ENCODE measurements around the gene ST3GAL4.
"Not testable (repeated sequence)": the region's sequence is repeated elsewhere in the genome, so short reads cannot be mapped to it uniquely, and the experiment has no call there.

Gene ST3GAL4

DNA sequence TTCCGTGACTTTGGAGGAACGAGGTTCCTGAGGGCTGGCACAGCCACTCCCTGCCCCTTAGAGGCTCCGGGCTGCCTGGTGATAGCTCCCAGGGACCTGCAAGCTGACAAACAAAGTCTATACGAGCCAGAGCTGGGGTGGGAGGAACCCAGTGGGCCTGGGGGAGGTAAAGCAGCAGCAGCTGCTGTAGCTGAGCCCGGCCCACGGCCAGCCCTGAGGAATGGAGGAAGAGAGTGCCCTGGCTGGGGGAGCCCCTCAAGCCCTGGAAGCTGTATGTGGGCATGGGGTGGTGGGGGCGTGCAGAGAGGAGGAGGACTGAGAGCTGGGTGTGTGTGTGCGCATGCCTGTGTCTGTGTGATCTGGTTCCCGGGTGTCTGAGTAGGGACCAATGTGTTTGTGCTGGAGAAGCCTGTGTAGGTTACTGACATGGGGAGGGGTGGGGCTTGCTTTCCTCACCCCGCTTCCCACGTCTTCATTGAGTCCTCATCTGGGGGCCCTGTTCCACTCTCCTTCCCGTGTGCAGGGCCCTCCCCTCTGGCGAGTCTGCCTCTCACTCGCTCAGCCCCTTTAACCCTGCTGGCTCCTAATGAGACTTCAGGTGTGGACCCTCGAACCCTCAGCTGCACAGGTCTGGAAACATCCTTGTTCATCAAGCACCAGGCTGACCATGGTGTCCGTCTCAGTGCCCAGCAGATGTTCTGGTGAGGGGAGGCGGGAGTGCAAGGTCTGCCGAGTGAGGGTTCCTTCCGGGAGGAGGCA is 10.8 kb downstream of the ST3GAL4 start:
- DNase-seq, result no peak

DNA sequence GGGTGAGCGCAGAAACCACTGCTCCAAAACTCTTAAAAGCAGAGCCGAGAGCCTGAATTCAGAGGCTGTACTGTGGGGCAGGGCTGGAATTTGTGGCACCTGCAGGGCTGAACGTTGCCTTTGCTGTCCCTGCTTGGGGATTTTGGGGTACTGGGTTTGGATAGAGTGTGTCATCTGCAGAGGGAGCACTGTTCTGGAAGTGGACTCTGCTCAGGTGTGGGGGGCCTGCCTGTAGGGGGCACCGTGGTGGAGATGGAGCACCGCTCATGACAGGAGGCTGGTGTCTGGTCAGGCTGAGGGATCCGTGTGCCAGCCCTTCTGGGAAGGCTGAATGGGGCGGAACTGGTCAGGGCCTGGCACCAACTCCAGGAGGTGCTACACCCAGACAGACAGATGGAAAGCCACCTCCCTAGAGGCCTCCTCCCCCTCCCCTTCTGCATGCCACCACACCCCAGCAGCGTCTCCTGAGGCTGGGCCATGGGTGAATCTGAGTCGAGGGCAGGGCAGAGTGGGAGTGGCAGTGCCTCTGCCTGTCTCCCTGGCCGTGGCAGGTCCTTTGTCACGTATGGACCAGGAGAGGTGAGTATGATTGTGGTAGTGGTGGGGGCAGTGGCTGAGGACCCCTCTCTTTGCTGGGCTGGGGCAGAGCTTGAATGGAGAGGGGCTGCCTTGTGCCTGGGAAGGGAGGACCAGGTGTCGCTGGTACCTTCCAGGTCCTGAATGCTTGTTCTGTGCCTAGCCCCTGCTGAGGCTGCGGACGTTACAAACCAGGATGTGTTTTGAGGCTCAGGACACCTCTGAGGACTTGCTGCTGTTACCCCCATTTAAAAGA is 11.6 kb downstream of the ST3GAL4 start:
- DNase-seq, result not testable (repeated sequence)

DNA sequence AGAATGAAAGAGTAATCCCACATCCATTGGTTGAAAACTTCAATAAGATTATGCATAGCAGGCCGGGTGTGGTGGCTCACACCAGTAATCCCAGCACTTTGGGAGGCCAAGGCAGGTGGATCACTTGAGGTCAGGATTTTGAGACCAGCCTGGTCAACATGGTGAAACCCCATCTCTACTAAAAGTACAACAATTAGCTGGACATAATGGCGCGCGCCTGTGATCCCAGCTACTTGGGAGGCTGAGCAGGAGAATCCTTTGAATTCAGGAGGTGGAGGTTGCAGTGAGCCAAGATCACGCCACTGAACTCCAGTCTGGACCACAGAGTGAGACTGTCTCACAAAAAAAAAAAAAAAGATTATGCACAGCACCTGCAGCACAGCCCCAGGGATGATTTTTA is 12.3 kb downstream of the ST3GAL4 start:
- DNase-seq, result not testable (repeated sequence)

DNA sequence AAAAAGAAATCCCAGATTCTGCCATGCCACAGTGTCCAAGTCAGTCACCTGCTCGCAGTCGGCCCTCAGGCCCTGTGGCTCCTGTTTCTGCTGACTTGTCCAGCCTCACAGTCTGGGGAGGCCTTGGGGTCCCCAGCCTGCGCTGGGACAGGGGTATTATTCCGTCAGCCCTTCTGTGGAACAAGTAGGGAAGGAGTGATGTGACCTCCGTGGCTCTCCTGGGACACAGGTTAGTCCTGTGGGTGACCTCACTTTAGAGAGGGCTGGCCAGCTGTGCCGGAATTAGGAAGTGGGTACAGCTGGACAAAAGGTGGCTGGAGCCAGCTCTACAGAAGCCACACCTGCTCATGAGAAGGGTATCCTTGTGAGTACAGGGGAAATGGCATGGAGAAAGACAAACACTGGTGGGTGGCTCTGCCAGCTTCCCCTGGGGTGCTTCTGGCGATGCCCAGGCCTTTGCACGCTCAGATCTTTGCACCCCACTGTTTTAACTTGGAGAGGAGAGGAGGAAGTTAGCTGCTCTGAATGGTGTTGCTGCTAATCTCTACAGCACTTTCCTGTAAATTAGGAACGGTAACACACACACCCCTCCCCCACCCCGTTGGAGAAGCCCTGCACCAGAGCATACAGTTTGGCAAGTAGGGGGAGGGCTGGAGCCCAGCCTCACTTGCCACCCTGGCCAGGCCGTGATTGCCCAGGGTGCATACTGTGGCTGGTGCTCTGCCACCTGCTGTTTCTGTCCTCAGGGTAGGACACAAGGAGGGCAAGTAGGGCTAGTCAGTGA is 13.0 kb downstream of the ST3GAL4 start:
- not testable (repeated sequence) for DNase-seq

DNA sequence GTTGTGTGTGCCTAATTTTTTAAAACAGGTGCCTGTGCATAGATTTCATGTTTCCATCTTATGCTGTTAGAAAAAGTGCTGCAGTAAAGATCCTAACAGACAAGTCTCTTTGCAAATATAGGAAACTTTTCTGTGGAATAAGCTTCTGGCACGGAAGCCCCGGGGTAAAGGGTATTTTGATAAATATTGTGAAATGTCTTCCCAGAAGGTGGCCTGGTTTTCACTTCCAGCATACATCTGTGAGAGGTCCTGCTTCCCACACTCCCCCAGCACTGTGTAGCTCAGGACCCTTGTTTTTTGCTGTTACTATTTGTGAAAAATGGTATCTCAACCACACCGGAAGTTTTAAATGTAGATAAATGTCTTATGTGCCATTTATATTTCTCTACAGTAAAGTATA is 14.5 kb downstream of the ST3GAL4 start:
- no peak for DNase-seq

DNA sequence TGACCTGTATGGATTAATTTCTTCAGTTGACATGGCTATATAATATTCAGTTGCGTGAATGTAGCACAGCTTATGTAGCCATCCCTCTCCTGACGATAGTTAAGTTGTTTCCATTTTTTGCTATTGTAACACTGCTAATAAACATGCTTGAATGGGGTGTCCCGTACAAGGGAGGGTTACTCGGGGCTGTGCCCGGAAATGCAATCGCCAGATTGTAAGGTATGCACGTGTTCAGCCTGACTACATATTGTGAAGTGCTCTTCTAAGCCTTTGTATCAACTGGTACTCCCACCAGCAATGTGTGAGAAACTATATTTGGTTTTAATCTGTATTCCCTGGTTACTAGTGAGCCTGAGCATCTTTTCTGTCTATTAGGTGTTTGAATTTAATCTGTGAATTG is 16.1 kb downstream of the ST3GAL4 start:
- DNase-seq, result no peak

DNA sequence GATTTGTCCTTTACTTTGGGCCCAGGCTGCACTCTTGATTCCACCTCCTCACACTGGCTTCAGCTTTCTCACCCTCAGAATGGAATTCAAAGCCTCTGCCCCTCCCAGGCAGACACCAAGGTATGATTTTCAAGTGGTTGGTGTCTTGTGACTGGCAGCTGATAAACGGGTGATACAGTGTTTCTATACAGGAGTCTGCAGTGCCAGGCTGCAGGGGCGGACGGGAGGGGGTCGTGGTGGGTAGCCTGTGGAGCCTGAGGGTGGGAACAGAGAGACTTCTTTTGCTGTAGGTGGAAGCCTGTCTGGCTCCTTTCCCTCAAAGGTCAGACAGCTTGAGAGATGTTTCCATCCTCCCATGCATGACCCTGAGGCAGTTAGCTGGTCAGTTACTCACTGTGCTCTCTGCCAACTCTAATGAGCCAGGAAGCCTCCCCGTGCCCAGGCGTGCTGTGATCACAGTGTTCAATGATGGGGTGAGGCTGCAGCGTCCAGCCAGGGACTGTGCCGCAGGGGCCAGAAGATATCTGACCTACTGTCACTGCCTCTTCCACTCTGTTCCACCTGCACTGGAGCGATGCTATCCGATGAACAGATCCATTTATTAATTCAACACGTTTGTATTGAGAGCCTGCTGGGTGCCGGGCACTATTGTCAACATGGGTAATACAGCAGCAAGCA is 18.0 kb downstream of the ST3GAL4 start:
- not testable (repeated sequence) for DNase-seq

DNA sequence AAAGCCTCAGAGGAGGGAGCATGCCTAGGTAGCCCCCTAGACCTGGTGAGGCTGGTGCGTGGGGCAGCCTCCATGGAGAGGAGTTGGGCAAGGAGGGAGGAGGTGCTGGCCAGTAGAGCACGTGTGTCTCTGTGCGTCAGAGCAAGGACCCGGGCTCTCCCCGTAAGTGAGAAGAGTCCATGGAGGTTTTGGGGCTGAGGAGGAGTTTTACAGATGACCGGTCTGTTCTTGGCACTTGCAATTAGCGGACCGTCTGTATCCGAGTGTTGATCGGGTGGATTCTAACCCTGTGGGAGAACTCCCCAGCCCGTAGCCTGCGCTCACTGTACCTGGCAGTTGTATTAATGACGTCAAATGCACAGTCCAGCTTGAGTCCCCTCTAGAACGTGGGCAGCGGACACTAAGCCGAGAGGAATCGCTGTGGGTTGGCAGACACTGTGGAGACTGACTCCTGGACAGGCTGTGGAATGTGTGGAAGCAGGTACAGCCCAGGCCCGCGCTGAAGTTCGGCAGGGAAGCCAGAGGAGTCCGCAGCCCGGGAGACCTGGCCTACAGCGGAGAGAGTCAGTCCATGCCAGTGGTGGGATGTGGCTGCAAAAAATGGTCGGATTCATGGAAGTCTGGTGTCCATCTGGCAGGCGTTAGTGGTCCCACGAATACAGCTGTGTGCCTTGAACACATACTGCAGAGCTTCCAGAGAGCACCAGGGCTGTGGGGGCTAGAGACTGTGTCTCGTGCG is 19.2 kb downstream of the ST3GAL4 start:
- not testable (repeated sequence) for DNase-seq

DNA sequence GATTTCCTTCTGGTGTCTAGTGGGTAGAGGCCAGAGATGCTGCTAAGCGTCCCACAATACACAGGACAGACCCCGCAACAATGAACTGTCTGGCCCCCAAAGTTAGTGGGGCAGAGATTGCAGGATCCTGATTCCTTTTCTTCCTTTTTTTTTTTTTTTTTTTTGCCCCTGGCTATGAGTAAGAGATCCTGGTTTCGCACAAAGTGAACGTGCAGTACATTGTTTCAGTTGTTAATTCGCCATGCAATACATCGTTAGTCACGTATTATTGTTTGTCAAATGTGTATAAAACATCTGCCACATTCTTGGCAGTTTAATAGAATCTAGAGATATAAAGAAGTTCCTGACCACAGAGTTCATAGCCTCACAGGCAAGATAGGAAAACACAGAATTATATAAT is 20.2 kb downstream of the ST3GAL4 start:
- DNase-seq, result no peak

DNA sequence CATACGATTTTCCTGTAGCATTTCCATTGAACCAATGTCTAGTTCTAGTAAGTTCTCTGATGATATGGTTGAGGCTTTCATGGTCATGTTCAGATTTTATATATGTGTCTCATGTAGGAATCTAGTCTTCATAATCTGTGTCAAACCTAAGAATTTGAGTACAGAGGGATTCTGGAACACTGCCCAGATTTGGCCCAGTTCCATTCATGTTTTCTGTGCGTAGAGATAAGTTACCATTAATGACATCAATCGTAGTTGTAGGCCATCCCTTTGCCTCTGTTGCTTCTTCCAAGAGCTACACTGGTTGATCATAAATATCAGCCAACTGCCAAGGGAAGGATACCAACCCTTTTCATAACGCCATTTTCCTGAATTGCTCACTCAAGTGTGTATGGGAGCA is 23.3 kb downstream of the ST3GAL4 start:
- DNase-seq, result no peak

DNA sequence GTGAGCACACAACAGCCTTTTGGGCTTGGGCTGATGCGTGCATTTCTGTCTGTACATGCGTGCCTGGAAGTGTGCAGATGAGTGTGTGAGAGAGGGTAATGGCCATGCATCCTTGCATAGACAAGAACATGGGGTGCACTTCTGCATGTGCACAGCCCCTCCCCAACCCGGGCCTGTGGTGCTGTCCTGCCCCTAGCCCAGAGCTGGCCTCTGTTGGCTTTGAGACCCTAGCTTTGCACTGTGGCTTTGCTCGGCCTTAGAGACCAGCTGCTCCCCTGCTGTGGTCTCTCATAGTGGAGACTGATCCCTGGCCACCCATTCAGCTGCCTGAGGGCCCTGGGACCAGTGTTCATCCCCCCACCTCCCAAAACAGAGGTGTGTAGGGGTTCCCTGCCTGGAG is 25.4 kb downstream of the ST3GAL4 start:
- no peak for DNase-seq

DNA sequence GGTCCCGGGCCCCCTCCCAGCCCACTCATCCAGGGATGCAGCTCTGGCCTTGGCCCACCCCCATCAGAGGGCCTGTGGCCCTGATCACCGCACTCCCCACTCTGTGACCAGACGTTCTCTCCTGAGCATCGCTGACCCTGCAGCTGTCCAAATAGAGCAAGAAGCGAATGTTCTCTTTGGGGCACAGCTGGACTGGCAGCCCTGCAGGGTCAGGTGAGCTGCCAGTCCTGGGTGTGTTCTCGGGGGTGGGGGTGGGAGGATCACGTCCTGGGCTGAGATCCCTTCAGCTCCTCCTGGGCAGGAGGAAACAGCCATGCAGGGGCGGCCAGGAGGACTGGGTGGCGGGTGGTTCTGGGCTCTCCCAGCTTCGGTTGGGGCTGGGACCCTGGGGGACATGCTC is 26.5 kb downstream of the ST3GAL4 start:
- not testable (repeated sequence) for DNase-seq

DNA sequence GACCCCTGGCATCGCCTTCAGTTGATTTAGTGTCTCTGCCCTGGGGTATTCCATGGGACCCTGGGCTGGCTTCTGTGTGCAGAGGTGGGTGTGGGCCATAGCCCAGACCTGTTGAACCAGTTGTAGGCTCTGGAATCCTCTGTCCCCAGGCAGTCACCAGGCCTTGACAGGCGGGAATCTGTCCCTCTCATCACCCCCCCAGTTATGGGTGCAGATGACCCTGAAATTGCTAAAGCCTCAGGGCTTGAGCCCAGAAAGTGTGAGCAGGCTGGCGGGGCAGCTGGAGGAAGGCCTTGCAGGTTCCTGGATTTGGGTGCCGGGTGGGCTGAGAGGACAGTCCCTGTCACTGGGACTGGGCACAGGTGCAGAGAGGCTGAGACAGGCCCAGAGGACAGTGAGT is 27.2 kb downstream of the ST3GAL4 start:
- not testable (repeated sequence) for DNase-seq

DNA sequence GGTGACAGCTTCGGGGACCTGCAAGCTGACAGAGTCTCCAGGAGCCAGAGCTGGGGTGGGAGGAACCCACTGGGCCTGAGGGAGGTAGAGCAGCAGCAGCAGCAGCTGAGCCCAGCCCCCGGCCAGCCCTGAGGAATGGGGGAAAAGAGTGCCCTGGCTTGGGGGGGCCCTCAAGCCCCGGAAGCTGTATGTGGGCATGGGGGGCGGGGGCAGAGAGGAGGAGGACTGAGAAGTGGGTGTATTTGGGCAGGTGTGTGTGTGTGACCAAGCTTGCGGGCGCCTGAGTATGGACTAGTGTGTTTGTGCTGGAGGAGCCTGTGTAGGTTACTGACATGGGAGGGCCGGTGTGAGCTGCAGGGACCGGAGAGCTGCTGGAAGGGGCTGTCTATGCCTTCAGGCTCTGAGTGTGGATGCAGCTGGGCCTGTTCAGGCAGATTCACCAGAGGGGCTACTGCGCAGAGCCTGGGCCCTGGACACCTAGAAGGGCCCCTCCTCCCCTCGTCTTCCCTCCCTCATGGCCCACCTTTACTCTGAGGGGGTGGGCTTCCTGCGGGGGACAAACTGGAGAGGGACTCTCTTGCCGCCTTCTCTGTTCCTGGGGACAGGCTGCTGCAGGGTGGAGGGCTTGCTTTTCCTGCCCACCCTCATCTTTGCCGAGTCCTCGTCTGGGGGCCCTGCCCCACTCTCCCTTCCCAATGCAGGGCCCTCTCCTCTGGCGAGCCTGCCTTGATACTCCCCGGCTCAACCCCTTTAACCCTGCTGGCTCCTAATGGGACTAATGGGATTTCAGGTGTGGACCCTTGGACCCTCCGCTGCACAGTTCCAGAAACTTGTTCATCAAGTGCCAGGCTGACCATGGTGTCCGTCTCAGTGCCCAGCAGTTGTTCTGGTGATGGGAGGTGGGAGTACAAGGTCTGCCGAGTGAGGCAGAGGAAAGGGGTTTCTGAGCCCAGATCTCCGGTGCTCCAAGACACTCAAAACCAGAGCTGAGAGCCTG is 28.2 kb downstream of the ST3GAL4 start:
- DNase-seq, result no peak

DNA sequence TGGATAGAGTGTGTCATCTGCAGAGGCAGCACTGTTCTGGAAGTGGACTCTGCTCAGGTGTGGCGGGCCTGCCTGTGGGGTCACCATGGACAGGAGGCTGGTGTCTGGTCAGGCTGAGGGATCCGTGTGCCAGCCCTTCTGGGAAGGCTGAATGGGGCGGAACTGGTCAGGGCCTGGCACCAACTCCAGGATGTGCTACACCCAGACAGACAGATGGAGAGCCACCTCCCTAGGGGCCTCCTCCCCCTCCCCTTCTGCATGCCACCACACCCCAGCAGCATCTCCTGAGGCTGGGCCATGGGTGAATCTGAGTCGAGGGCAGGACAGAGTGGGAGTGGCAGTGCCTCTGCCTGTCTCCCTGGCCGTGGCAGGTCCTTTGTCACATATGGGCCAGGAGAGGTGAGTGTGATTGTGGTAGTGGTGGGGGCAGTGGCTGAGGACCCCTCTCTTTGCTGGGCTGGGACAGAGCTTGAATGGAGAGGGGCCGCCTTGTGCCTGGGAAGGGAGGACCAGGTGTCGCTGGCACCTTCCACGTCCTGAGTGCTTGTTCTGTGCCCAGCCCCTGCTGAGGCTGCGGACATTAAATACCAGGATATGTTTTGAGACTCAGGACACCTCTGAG is 29.1 kb downstream of the ST3GAL4 start:
- DNase-seq, result no peak

DNA sequence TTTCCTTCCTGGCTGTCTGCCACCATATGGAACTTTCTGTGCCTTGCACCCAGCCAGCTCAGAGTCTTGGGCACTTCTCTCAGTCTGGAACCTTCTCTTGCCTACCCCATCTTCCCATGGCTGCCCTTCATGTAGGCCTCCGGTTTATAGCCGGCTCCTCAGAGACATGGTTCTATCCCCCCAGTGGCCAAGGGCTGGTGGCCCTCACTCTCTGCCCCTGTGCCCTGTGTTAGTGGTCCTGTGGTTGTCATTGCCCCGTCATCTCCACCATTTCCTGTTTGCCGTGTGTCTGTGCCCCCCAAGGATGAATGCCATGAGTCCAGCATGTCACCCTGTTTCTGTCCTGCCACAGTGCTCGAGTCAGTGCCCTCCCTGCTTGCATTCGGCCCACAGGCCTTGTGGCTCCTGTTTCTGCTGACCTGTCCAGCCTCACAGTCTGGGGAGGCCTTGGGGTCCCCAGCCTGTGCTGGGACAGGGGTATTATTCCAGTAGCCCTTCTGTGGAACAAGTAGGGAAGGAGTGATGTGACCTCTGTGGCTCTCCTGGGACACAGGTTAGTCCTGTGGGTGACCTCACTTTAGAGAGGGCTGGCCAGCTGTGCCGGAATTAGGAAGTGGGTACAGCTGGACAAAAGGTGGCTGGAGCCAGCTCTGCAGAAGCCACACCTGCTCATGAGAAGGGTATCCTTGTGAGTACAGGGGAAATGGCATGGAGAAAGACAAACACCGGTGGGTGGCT is 30.7 kb downstream of the ST3GAL4 start:
- no peak for DNase-seq

DNA sequence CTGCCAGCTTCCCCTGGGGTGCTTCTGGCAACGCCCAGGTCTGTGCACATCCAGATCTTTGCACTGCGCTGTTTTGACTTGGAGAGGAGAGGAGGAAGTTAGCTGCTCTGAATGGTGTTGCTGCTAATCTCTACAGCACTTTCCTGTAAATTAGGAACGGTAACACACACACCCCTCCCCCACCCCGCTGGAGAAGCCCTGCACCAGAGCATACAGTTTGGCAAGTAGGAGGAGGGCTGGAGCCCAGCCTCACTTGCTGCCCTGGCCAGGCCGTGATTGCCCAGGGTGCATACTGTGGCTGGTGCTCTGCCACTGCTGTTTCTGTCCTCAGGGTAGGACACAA is 31.2 kb downstream of the ST3GAL4 start:
- not testable (repeated sequence) for DNase-seq

DNA sequence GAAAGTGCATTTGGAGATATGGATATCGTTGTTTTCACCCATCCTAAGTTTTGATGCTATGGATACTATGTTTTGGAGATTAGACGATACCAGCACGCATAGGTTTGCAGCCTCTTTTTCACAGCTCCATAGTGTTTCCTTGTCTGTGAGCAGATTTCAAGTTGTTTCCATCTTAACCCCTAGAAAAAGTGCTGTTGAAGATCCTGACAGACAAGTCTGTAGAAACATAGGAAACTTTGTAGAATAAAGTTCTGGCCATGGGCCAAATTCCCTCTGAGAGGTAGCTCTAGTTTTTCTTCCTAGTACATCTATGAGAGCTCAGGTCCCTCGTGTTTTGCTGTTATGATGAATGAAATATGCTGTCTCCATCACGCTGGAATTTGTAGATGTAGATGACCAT is 32.4 kb downstream of the ST3GAL4 start:
- no peak for DNase-seq

DNA sequence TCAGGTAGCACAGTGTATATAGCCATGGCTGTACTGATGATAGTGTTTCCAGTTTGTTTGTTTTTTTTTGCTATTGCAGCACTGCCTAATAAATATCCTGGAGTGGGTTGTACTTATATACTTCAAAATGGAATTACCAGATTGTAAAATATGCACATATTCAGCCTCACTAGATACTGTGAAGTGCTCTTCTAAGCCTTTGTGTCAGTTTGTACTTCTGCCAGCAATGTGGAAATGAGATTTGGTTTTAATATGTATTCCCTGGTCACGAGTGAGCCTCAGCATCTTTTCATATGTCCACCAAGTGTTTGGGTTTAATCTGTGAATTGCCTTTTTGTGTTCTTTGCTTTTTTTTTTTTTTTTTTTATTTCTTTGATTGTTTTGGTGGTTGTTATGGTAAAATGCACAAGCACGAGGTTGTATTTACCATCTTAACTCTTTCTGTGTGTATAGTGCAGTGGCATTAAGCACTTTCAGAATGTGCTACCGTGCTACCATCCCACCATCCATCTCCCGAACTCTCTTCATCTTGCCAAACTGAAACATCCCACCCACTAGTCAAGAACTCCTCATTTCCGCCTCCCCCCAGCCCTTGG is 34.9 kb downstream of the ST3GAL4 start:
- no peak for DNase-seq
